DND-41 (cell line): ENCODE data around the gene MEX3B.

Experiments
- EZH2 ChIP-seq: IDR thresholded peaks from 3 replicates; pipeline ENCODE4 v1.6.1; 2012; ENCODE audit warnings: borderline replicate concordance, low read depth, mild to moderate bottlenecking, moderate library complexity, low read length, inconsistent platforms; ENCODE audit not compliant: severe bottlenecking
- TF ChIP-seq, protein P1 (sequence below): IDR thresholded peaks from 2 replicates; pipeline ENCODE4 v1.5.1; 2012; ENCODE audit warnings: borderline replicate concordance, low read length, moderate library complexity, mild to moderate bottlenecking; ENCODE audit not compliant: poor library complexity, severe bottlenecking; ENCODE audit errors: extremely low read depth

GRCh38 chr15:82040862-82041261 lies 5.0 kb downstream of the MEX3B start:
- no peak for TF ChIP-seq EZH2
- TF ChIP-seq, protein P1, sequence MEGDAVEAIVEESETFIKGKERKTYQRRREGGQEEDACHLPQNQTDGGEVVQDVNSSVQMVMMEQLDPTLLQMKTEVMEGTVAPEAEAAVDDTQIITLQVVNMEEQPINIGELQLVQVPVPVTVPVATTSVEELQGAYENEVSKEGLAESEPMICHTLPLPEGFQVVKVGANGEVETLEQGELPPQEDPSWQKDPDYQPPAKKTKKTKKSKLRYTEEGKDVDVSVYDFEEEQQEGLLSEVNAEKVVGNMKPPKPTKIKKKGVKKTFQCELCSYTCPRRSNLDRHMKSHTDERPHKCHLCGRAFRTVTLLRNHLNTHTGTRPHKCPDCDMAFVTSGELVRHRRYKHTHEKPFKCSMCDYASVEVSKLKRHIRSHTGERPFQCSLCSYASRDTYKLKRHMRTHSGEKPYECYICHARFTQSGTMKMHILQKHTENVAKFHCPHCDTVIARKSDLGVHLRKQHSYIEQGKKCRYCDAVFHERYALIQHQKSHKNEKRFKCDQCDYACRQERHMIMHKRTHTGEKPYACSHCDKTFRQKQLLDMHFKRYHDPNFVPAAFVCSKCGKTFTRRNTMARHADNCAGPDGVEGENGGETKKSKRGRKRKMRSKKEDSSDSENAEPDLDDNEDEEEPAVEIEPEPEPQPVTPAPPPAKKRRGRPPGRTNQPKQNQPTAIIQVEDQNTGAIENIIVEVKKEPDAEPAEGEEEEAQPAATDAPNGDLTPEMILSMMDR, result no peak
